HepG2 (cell line): ENCODE data around the gene PCNT. TPM values are rescaled to one million over a fixed set of nuclear protein-coding genes. Genes with fewer than 3 reads are reported as not detected.

Experiments used
- ATAC-seq: fragments of 200-7000 bp; cut with Tn5 transposase; 3 replicates; pipeline ENCODE4 v1.9.1; 2020; ENCODE audit warnings: mild to moderate bottlenecking, moderate library complexity
- BruUV-seq: library from RNA; stranded (reverse); fragments of 400-500 nt; replicated peaks from 2 replicates; lab custom pipeline; 2021; lab: Mats Ljungman, UMichigan
- CTCF ChIA-PET: fragments of 300-600 bp; formaldehyde crosslinking; extraction: SDS; loops from one replicate; lab custom pipeline; 2021; ENCODE audit warnings: low total read pairs, inconsistent platforms, low intra/inter-chr PET ratio; lab: Yijun Ruan, JAX
- POLR2A ChIA-PET: fragments of 350-600 bp; sonication (Branson Sonifier 250); formaldehyde crosslinking; loops from one replicate; lab custom pipeline; 2020; ENCODE audit warnings: antibody characterized with exemption, inconsistent platforms; lab: Yijun Ruan, JAX
- DNase-seq: peaks from one replicate; pipeline ENCODE4 v3.0.0-alpha.2; 2015; ENCODE audit warnings: low spot score
- FAIRE-seq: peaks from 3 replicates; lab custom pipeline; 2011; peaks lifted over from hg19 to GRCh38; lab: Jason Lieb, UNC
- H2AFZ ChIP-seq: one replicate; pipeline ENCODE4 v1.6.1; 2011; ENCODE audit warnings: low read length, inconsistent platforms
- H3K27ac ChIP-seq: fragments of 300-600 bp; 3 replicates; pipeline ENCODE4 v1.8.0; 2011; ENCODE audit warnings: mixed run types, mild to moderate bottlenecking, mixed read lengths, low read length, inconsistent platforms; ENCODE audit not compliant: insufficient read depth; ENCODE audit errors: extremely low read length
- H3K27me3 ChIP-seq, 2 experiments: fragments of 200-600 bp in 1 of 2; 2 replicates in 1 of 2; 3 replicates in 1 of 2; pipeline versions ENCODE4 v1.6.0 to v1.8.0; 2011; ENCODE audit warnings: low read length in 2 of 2, mild to moderate bottlenecking in 2 of 2, moderate library complexity in 2 of 2, inconsistent platforms in 1 of 2; ENCODE audit not compliant: insufficient read depth in 2 of 2, control insufficient read depth in 1 of 2
- H3K36me3 ChIP-seq, 2 experiments: fragments of 200-600 bp in 1 of 2; replicated peaks in 1 of 2; 2 replicates in 1 of 2; 3 replicates in 1 of 2; pipeline versions ENCODE4 v1.5.1 to v1.8.0; 2011; ENCODE audit warnings: low read length in 2 of 2, inconsistent platforms in 1 of 2; ENCODE audit not compliant: insufficient read depth in 2 of 2, control insufficient read depth in 1 of 2
- H3K4me1 ChIP-seq: 2 replicates; pipeline ENCODE4 v1.5.1; 2012; ENCODE audit warnings: low read length, inconsistent platforms; ENCODE audit not compliant: insufficient read depth
- H3K4me2 ChIP-seq: 2 replicates; pipeline ENCODE4 v1.6.0; 2011; ENCODE audit warnings: low read depth, low read length, inconsistent platforms
- H3K4me3 ChIP-seq, 3 experiments: fragments of 200-600 bp in 1 of 3; sonication (generic), shearing (Covaris generic) in 1 of 3; replicated peaks in 1 of 3; 2 replicates each; pipeline ENCODE4 v1.5.1; 2011 to 2016; ENCODE audit warnings: low read length in 3 of 3, inconsistent platforms in 2 of 3, low read depth in 2 of 3, mild to moderate bottlenecking in 2 of 3, control low read depth in 1 of 3, mixed read lengths in 1 of 3; ENCODE audit not compliant: insufficient read depth in 1 of 3
- H3K79me2 ChIP-seq: one replicate; pipeline ENCODE4 v1.6.1; 2011; ENCODE audit warnings: low read length, inconsistent platforms; ENCODE audit not compliant: insufficient read depth
- H3K9ac ChIP-seq: 2 replicates; pipeline ENCODE4 v1.6.0; 2011; ENCODE audit warnings: mild to moderate bottlenecking, low read depth, low read length, inconsistent platforms; ENCODE audit not compliant: insufficient read depth
- H3K9me3 ChIP-seq: 2 replicates; pipeline ENCODE4 v1.5.1; 2012; ENCODE audit warnings: mild to moderate bottlenecking, low read length
- H4K20me1 ChIP-seq: 2 replicates; pipeline ENCODE4 v1.6.0; 2011; ENCODE audit warnings: inconsistent platforms, mild to moderate bottlenecking, low read length, moderate library complexity; ENCODE audit not compliant: insufficient read depth
- HDAC6 ChIP-seq: fragments of 200-600 bp; sonication (generic); IDR thresholded peaks from 2 replicates; pipeline ENCODE4 v1.7.0; 2017; ENCODE audit warnings: mild to moderate bottlenecking, antibody characterized with exemption, low read length, low read depth
- HNRNPLL ChIP-seq: fragments of 200-400 bp; formaldehyde crosslinking; IDR thresholded peaks from 2 replicates; pipeline ENCODE4 v1.6.1; 2017; ENCODE audit warnings: mild to moderate bottlenecking, low read depth, low read length; ENCODE audit not compliant: poor library complexity, severe bottlenecking
- KLF12 ChIP-seq: sonication (generic); formaldehyde crosslinking; IDR thresholded peaks from 2 replicates; pipeline ENCODE4 v1.4.0; 2020; ENCODE audit warnings: missing genetic modification reagents, borderline replicate concordance
- MED1 ChIP-seq: sonication (generic); formaldehyde crosslinking; IDR thresholded peaks from 2 replicates; pipeline ENCODE4 v1.4.0; 2020; ENCODE audit warnings: missing genetic modification reagents
- MIER2 ChIP-seq: IDR thresholded peaks from 2 replicates; pipeline ENCODE4 v1.6.1; 2016; ENCODE audit warnings: missing biosample characterization, missing genetic modification reagents
- MTA3 ChIP-seq: sonication (generic); formaldehyde crosslinking; IDR thresholded peaks from 2 replicates; pipeline ENCODE4 v1.4.0; 2020; ENCODE audit warnings: missing genetic modification reagents
- NFE2L2 ChIP-seq: fragments of 150-350 bp; IDR thresholded peaks from 2 replicates; pipeline ENCODE4 v1.6.1; 2014; ENCODE audit warnings: low read length
- SOX5 ChIP-seq: IDR thresholded peaks from 2 replicates; pipeline ENCODE4 v1.6.1; 2016; ENCODE audit warnings: borderline replicate concordance
- ZNF446 ChIP-seq: sonication (generic); formaldehyde crosslinking; IDR thresholded peaks from 2 replicates; pipeline ENCODE4 v1.5.0; 2020; ENCODE audit warnings: mild to moderate bottlenecking, missing genetic modification reagents
- ZNF549 ChIP-seq: sonication (generic); formaldehyde crosslinking; IDR thresholded peaks from 2 replicates; pipeline ENCODE4 v1.5.0; 2020; ENCODE audit warnings: missing genetic modification reagents
- ZNF564 ChIP-seq: sonication (generic); formaldehyde crosslinking; IDR thresholded peaks from 2 replicates; pipeline ENCODE4 v1.8.1; 2023; ENCODE audit warnings: mild to moderate bottlenecking, missing genetic modification reagents
- ZNF644 ChIP-seq: IDR thresholded peaks from 2 replicates; pipeline ENCODE4 v1.6.1; 2016; ENCODE audit warnings: low read depth
- ZNF768 ChIP-seq: sonication (generic); formaldehyde crosslinking; IDR thresholded peaks from 2 replicates; pipeline ENCODE4 v1.4.0; 2020; ENCODE audit warnings: missing genetic modification reagents
- WGBS: methylation state at CpG from one replicate; pipeline ENCODE4 v1.1.6; 2017; ENCODE audit warnings: low lambda C conversion rate; 5-methylcytosine and 5-hydroxymethylcytosine counted together
- in situ Hi-C: cut with HindIII; loops from 2 replicates; pipeline ENCODE4 v1.10.0; 2017; ENCODE audit warnings: low pct_unique_long_range_greater_than_20kb; ENCODE audit not compliant: extremely low pct_ligation_motif_present
- intact Hi-C: fragments of 100-400 bp; cut with micrococcal nuclease; formaldehyde crosslinking; loops from one replicate; pipeline ENCODE4 v1.10.0; 2022; ENCODE audit not compliant: unreplicated experiment
- polyA plus RNA-seq, 8 experiments: library from polyadenylated mRNA; depleted of rRNA in 3 of 8; stranded (reverse) in 7 of 8; unstranded in 1 of 8; fragments of >200 nt; fragmentation: Illumina TruSeq in 4 of 8; extraction: Trizol in 4 of 8; gene quantifications; 2 replicates each; pipeline versions ENCODE4 v1.2.1 to v1.2.3, GENCODE V29; 2011 to 2016; ENCODE audit warnings: low read depth in 4 of 8, missing spikeins in 1 of 8, mixed read lengths in 1 of 8; ENCODE audit not compliant: insufficient read depth in 1 of 8
- total RNA-seq, 5 experiments: library from RNA; depleted of rRNA; stranded (reverse); fragments of >200 nt; fragmentation: Illumina TruSeq; extraction: Trizol; gene quantifications; 2 replicates each; pipeline ENCODE4 v1.2.3, GENCODE V29; 2016; ENCODE audit warnings: low read depth in 1 of 5
- TF ChIP-seq, protein P1 (sequence below): sonication (generic); formaldehyde crosslinking; IDR thresholded peaks from 2 replicates; pipeline ENCODE4 v1.4.0; 2020; ENCODE audit warnings: missing genetic modification reagents, borderline replicate concordance
- TF ChIP-seq, protein P2 (sequence below): sonication (generic); formaldehyde crosslinking; conservative IDR thresholded peaks from 2 replicates; pipeline ENCODE4 v1.8.0; 2022; ENCODE audit warnings: low read depth, missing genetic modification reagents

PCNT gene
- total and polyA plus RNA-seq, 2 of the 13 experiments (the other 11 are each of a cell fraction or from before 2014, with no cell fraction given) = 5.6 to 12.4 TPM

DNA sequence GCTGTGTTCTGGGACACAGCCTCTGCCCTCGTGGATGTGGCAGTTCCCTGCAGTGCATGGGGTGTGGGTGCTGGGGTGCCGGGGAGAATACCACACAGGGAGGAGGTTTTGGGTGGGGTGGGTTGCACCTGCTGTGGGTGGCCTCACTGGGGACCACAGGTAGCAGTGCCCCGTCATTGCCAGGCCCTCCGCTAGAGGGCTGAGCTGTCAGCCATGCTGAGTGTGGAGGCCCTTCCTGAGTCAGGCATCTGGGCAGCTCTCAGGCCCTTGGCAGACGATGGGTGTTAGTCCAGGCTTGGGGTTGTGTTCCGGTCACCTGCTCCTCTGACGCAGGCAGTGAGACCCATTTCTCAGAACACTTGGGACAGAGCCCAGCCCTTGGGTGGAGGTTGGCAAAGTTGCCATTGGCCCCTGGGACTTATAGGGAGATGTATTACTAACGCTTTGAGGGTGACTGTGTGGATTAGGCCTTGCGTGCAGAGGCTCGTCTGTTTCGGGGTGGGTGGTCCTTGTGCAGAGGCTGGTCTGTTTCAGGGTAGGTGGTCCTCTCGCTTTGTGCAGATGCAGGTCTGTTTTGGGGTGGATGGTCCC is 23.9 kb downstream of the PCNT start (continued):
- TF ChIP-seq, protein P1, sequence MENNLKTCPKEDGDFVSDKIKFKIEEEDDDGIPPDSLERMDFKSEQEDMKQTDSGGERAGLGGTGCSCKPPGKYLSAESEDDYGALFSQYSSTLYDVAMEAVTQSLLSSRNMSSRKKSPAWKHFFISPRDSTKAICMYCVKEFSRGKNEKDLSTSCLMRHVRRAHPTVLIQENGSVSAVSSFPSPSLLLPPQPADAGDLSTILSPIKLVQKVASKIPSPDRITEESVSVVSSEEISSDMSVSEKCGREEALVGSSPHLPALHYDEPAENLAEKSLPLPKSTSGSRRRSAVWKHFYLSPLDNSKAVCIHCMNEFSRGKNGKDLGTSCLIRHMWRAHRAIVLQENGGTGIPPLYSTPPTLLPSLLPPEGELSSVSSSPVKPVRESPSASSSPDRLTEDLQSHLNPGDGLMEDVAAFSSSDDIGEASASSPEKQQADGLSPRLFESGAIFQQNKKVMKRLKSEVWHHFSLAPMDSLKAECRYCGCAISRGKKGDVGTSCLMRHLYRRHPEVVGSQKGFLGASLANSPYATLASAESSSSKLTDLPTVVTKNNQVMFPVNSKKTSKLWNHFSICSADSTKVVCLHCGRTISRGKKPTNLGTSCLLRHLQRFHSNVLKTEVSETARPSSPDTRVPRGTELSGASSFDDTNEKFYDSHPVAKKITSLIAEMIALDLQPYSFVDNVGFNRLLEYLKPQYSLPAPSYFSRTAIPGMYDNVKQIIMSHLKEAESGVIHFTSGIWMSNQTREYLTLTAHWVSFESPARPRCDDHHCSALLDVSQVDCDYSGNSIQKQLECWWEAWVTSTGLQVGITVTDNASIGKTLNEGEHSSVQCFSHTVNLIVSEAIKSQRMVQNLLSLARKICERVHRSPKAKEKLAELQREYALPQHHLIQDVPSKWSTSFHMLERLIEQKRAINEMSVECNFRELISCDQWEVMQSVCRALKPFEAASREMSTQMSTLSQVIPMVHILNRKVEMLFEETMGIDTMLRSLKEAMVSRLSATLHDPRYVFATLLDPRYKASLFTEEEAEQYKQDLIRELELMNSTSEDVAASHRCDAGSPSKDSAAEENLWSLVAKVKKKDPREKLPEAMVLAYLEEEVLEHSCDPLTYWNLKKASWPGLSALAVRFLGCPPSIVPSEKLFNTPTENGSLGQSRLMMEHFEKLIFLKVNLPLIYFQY (CRISPR knock-in tag) = no peak
- no peak for TF ChIP-seq KLF12 (CRISPR knock-in tag)

DNA sequence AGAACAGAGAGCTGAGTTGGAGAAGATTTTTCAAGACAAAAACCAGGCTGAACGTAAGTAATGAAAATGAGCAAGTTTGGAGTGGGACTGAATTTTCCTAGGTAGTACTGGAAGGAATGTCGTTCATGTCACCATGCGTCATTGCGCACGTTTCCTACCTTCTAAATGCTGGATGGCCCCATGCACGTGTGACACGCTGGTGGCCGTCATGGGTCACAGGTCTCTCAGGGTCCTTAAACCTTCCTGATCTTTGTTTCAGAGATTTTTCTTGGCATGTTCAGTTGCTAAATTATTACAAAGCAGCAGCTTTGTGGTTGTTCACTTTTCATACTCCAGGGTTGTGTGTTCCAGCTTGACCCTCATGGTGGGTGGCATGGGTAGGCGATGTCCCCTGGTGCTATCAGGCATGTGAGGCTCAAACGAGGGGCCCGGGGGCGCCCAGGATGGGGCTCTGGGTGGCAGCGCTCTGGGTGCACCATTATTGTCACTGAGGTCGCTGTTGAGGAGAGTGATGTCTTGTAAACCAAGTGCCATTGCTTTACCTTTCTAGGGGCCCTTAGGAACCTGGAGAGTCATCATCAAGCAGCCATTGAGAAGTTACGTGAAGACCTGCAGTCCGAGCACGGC is 25.3 kb downstream of the PCNT start:
- no peak overlapping the region for H3K4me2 ChIP-seq
- no peak overlapping the region for H3K4me3 ChIP-seq
- no peak for FAIRE-seq
- H3K9me3 ChIP-seq = no peaks in the 10 kb centered on the region
- H3K4me1 ChIP-seq = no peaks in the 10 kb centered on the region
- DNase-seq = no peak
- no peak overlapping the region for H3K9ac ChIP-seq
- CTCF ChIA-PET = no interaction called here
- H3K27ac ChIP-seq = no peak overlapping the region
- peaks cover 43 to 82% of the 10 kb centered on the region in 2 experiments for H3K36me3 ChIP-seq
- WGBS = 96% methylated on average over 17 of the region's 17 CpGs
- ATAC-seq = no peak
- TF ChIP-seq NFE2L2 = no peak
- no peak for TF ChIP-seq HDAC6
- no peak for TF ChIP-seq ZNF564 (CRISPR knock-in tag)
- no peak for TF ChIP-seq ZNF768 (CRISPR knock-in tag)
- TF ChIP-seq MTA3 = no peak
- no peak for TF ChIP-seq HNRNPLL
- no peak for TF ChIP-seq MED1 (CRISPR knock-in tag)
- no peak for TF ChIP-seq ZNF549 (CRISPR knock-in tag)
- TF ChIP-seq MIER2 (CRISPR knock-in tag) = no peak
- TF ChIP-seq ZNF446 (CRISPR knock-in tag) = no peak
- no peak for TF ChIP-seq SOX5 (CRISPR knock-in tag)
- no peak for TF ChIP-seq ZNF644
- TF ChIP-seq, protein P2, sequence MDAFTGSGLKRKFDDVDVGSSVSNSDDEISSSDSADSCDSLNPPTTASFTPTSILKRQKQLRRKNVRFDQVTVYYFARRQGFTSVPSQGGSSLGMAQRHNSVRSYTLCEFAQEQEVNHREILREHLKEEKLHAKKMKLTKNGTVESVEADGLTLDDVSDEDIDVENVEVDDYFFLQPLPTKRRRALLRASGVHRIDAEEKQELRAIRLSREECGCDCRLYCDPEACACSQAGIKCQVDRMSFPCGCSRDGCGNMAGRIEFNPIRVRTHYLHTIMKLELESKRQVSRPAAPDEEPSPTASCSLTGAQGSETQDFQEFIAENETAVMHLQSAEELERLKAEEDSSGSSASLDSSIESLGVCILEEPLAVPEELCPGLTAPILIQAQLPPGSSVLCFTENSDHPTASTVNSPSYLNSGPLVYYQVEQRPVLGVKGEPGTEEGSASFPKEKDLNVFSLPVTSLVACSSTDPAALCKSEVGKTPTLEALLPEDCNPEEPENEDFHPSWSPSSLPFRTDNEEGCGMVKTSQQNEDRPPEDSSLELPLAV (CRISPR knock-in tag) = no peak
- TF ChIP-seq, all 625 proteins: peak for 0
- no peak overlapping the region for H2AFZ ChIP-seq
- intact Hi-C loops (no loop called here), in situ Hi-C loops (no loop called here)
- H4K20me1 ChIP-seq = no peaks in the 10 kb centered on the region; the same call in 1 of the 2 replicates
- peaks cover 2% of the 10 kb centered on the region for H3K79me2 ChIP-seq
- POLR2A ChIA-PET = no interaction called here
- BruUV-seq = no TSS peak
- H3K27me3 ChIP-seq = no peaks in the 10 kb centered on the region; a peak in 1 of 5 replicates
